A549 (cell line): Measurements from ENCODE around the gene SLC25A30. TPM values are rescaled to one million over a fixed set of nuclear protein-coding genes. Genes with fewer than 3 reads are reported as not detected.

Experiments
- ATAC-seq, 2 experiments: fragments of 200-7000 bp in 1 of 2; fragments of >200 bp in 1 of 2; cut with Nextera tagmentation in 1 of 2; cut with Tn5 transposase in 1 of 2; 3 replicates each; pipeline versions ENCODE4 v1.8.0 to v1.9.1; 2018 to 2020; ENCODE audit warnings: mild to moderate bottlenecking in 1 of 2, moderate library complexity in 1 of 2
- CTCF ChIA-PET: fragments of 300-600 bp; sonication (Branson Sonifier 250); formaldehyde crosslinking; extraction: SDS; loops from one replicate; lab custom pipeline; 2021; ENCODE audit warnings: antibody characterized with exemption, inconsistent platforms; lab: Yijun Ruan, JAX
- POLR2A ChIA-PET: fragments of 350-600 bp; formaldehyde crosslinking; extraction: SDS; loops from one replicate; lab custom pipeline; 2021; ENCODE audit warnings: antibody characterized with exemption, inconsistent platforms; lab: Yijun Ruan, JAX
- DNase-seq, 2 experiments: peaks; one replicate each; pipeline versions ENCODE4 v3.0.0 to v3.0.0-alpha.2; 2011 to 2016; ENCODE audit warnings: low read depth in 1 of 2, low spot score in 1 of 2
- FAIRE-seq: peaks from 2 replicates; lab custom pipeline; 2011; peaks lifted over from hg19 to GRCh38; lab: Jason Lieb, UNC
- H3K27ac ChIP-seq, 2 experiments: fragments of >200 bp; sonication (Bioruptor Twin); formaldehyde crosslinking; 3 replicates each; pipeline ENCODE4 v1.5.1; 2016 to 2017
- H3K4me1 ChIP-seq: fragments of >200 bp; sonication (Bioruptor Twin); formaldehyde crosslinking; 3 replicates; pipeline ENCODE4 v1.6.1; 2016
- H3K4me2 ChIP-seq: fragments of >200 bp; sonication (Bioruptor Twin); formaldehyde crosslinking; 3 replicates; pipeline ENCODE4 v1.6.1; 2016
- H3K4me3 ChIP-seq: fragments of >200 bp; sonication (Bioruptor Twin); formaldehyde crosslinking; 3 replicates; pipeline ENCODE4 v1.5.1; 2016
- H3K9me3 ChIP-seq: fragments of >200 bp; sonication (Bioruptor Twin); formaldehyde crosslinking; 3 replicates; pipeline ENCODE4 v1.6.1; 2016
- CBX8 ChIP-seq: fragments of 200-600 bp; sonication (generic); IDR thresholded peaks from 2 replicates; pipeline ENCODE4 v1.6.1; 2016
- CHD4 ChIP-seq: fragments of 200-600 bp; sonication (generic); IDR thresholded peaks from 2 replicates; pipeline ENCODE4 v1.6.1; 2016; ENCODE audit warnings: antibody characterized with exemption, mild to moderate bottlenecking, borderline replicate concordance
- E2F6 ChIP-seq: IDR thresholded peaks from 2 replicates; pipeline ENCODE4 v1.6.1; 2012; ENCODE audit warnings: low read depth, borderline replicate concordance
- EHMT2 ChIP-seq: fragments of 200-600 bp; sonication (generic); IDR thresholded peaks from 2 replicates; pipeline ENCODE4 v1.6.1; 2016; ENCODE audit warnings: antibody characterized with exemption, low read depth, mild to moderate bottlenecking, moderate library complexity
- EP300 ChIP-seq, 2 experiments: fragments of >200 bp; sonication (Bioruptor Twin); formaldehyde crosslinking; IDR thresholded peaks; 2 replicates in 1 of 2; 3 replicates in 1 of 2; pipeline ENCODE4 v1.6.1; 2016 to 2017
- ESRRA ChIP-seq: fragments of 150-350 bp; IDR thresholded peaks from 2 replicates; pipeline ENCODE4 v1.6.1; 2014; ENCODE audit warnings: mild to moderate bottlenecking, low read length, borderline replicate concordance
- GATA3 ChIP-seq: IDR thresholded peaks from 2 replicates; pipeline ENCODE4 v1.6.1; 2012; ENCODE audit warnings: borderline replicate concordance
- HOXA7 ChIP-seq: fragments of 250-450 bp; sonication (Bioruptor Pico); IDR thresholded peaks from 2 replicates; pipeline ENCODE4 v1.5.0; 2020; ENCODE audit warnings: mild to moderate bottlenecking, moderate library complexity
- HOXB13 ChIP-seq: fragments of 250-450 bp; sonication (Bioruptor Pico); IDR thresholded peaks from 2 replicates; pipeline ENCODE4 v1.5.0; 2020; ENCODE audit warnings: low read depth, mild to moderate bottlenecking, moderate library complexity
- JUNB ChIP-seq: fragments of >200 bp; sonication (Bioruptor Twin); formaldehyde crosslinking; IDR thresholded peaks from 2 replicates; pipeline ENCODE4 v1.6.1; 2016
- KDM1A ChIP-seq: fragments of 200-600 bp; sonication (generic); IDR thresholded peaks from 2 replicates; pipeline ENCODE4 v1.6.1; 2016; ENCODE audit warnings: low read depth, mild to moderate bottlenecking
- MAFK ChIP-seq: fragments of 450-650 bp; IDR thresholded peaks from 2 replicates; pipeline ENCODE4 v1.6.1; 2014; ENCODE audit not compliant: partially characterized antibody
- MYC ChIP-seq: IDR thresholded peaks from 2 replicates; pipeline ENCODE4 v1.6.1; 2012; ENCODE audit warnings: mild to moderate bottlenecking, inconsistent platforms, low read length, improper control_type of control experiment, borderline replicate concordance
- NFE2L2 ChIP-seq: fragments of 150-350 bp; conservative IDR thresholded peaks from 2 replicates; pipeline ENCODE4 v1.6.1; 2014; ENCODE audit warnings: low read length
- NPAS2 ChIP-seq: fragments of 250-450 bp; sonication (Bioruptor Pico); IDR thresholded peaks from 2 replicates; pipeline ENCODE4 v1.8.0; 2022; ENCODE audit warnings: mild to moderate bottlenecking, moderate library complexity, borderline replicate concordance
- NR3C1 ChIP-seq: fragments of >200 bp; sonication (Bioruptor Twin); formaldehyde crosslinking; IDR thresholded peaks from 3 replicates; pipeline ENCODE4 v1.6.1; 2017
- RCOR1 ChIP-seq: fragments of 150-350 bp; IDR thresholded peaks from 2 replicates; pipeline ENCODE4 v1.6.1; 2014; ENCODE audit warnings: antibody characterized with exemption, low read length, low read depth
- REST ChIP-seq: fragments of 200-600 bp; sonication (generic); IDR thresholded peaks from 2 replicates; pipeline ENCODE4 v1.6.1; 2016; ENCODE audit warnings: antibody characterized with exemption, mild to moderate bottlenecking, moderate library complexity
- RFX5 ChIP-seq: fragments of 450-650 bp; IDR thresholded peaks from 2 replicates; pipeline ENCODE4 v1.7.1; 2014; ENCODE audit warnings: antibody characterized with exemption, mild to moderate bottlenecking, moderate library complexity
- SREBF2 ChIP-seq: fragments of 450-650 bp; IDR thresholded peaks from 2 replicates; pipeline ENCODE4 v1.6.1; 2014; ENCODE audit warnings: mild to moderate bottlenecking, moderate library complexity
- ZC3H11A ChIP-seq: fragments of 450-650 bp; IDR thresholded peaks from 2 replicates; pipeline ENCODE4 v1.6.1; 2014; ENCODE audit warnings: antibody characterized with exemption, mild to moderate bottlenecking
- ZFP36 ChIP-seq: fragments of 450-650 bp; IDR thresholded peaks from 2 replicates; pipeline ENCODE4 v1.6.1; 2014; ENCODE audit warnings: borderline replicate concordance; ENCODE audit not compliant: partially characterized antibody
- ZNF302 ChIP-seq: fragments of 250-450 bp; sonication (Bioruptor Pico); IDR thresholded peaks from 2 replicates; pipeline ENCODE4 v1.9.0; 2021; ENCODE audit warnings: inconsistent platforms, mild to moderate bottlenecking, moderate library complexity
- WGBS: methylation state at CpG from one replicate; pipeline ENCODE4 v1.1.6; 2017; ENCODE audit errors: missing lambda C conversion rate; 5-methylcytosine and 5-hydroxymethylcytosine counted together
- polyA plus RNA-seq, 4 experiments: library from polyadenylated mRNA; depleted of rRNA in 3 of 4; stranded (reverse); fragments of >200 nt; fragmentation: RNase III in 1 of 4; extraction: RNeasy Plus Mini Kit Qiagen cat#74134 plus additional on column Dnase treatment in 1 of 4; gene quantifications; 2 replicates in 3 of 4; 3 replicates in 1 of 4; pipeline ENCODE4 v1.2.3, GENCODE V29; 2011 to 2017

SLC25A30 gene
- polyA plus RNA-seq, 2 of the 4 experiments (the other 2 are of a cell fraction), result 10.1 to 12.7 TPM

- ChIA-PET POLR2A (no interaction called here), CTCF (interaction anchor here (1.4 kb wide), 1 partner anchor 11 kb away, joined by 3 read pairs; no protein-coding TSS in a partner anchor)
- FAIRE-seq, result no peak
These were observed 36.0 kb upstream of the SLC25A30 start for GRCh38 chr13:45454204-45454603.

GRCh38 chr13:45451282-45451681 is 33.1 kb upstream of the SLC25A30 start:
- TF ChIP-seq E2F6 (no peak), EP300 (IDR thresholded peaks at IDR 0.05) (no peak), RFX5 (no peak), NR3C1 (no peak), MAFK (no peak), ZFP36 (no peak), ZC3H11A (no peak)
- 84% methylated on average over 4 of the region's 4 CpGs for WGBS
- no peak overlapping the region for H3K4me3 ChIP-seq
- no peak overlapping the region for H3K27ac ChIP-seq
- no peaks in the 10 kb centered on the region for H3K9me3 ChIP-seq
- CTCF ChIA-PET, result no interaction called here
- FAIRE-seq (no peak), ATAC-seq (no peak), DNase-seq (no peak)
- 0 out of 3 replicates have a peak, but pooled peaks cover 5% of the 10 kb centered on the region for H3K4me1 ChIP-seq
- POLR2A ChIA-PET, result interaction anchor here (0.5 kb wide), 1 partner anchor 23 kb away, joined by 4 read pairs; no protein-coding TSS in a partner anchor
- H3K4me2 ChIP-seq, result no peak overlapping the region

More at GRCh38 chr13:45454204-45454603, 36.0 kb upstream of the SLC25A30 start:
- H3K4me2 ChIP-seq, result no peak overlapping the region
- ATAC-seq, result no peak
- H3K27ac ChIP-seq, result no peak overlapping the region
- TF ChIP-seq HOXB13 (CRISPR knock-in tag), result no peak
- TF ChIP-seq CBX8, result no peak
- TF ChIP-seq MAFK, result no peak
- TF ChIP-seq ESRRA, result no peak
- no peak for TF ChIP-seq CHD4
- TF ChIP-seq KDM1A, result no peak
- no peak for TF ChIP-seq NFE2L2
- no peak for TF ChIP-seq REST
- no peak for TF ChIP-seq SREBF2
- TF ChIP-seq HOXA7 (CRISPR knock-in tag), result no peak
- no peak for TF ChIP-seq ZFP36
- no peak for TF ChIP-seq EP300 (IDR thresholded peaks at IDR 0.05)
- no peak for TF ChIP-seq MYC
- TF ChIP-seq GATA3, result no peak
- no peak for TF ChIP-seq JUNB
- TF ChIP-seq NPAS2 (CRISPR knock-in tag), result no peak
- TF ChIP-seq EHMT2, result no peak
- no peak for TF ChIP-seq RCOR1
- no peak for TF ChIP-seq ZNF302 (CRISPR knock-in tag)
- H3K4me3 ChIP-seq, result no peak overlapping the region
- H3K9me3 ChIP-seq, result no peaks in the 10 kb centered on the region
- 37% methylated on average over 7 of the region's 7 CpGs for whole genome bisulfite sequencing
- H3K4me1 ChIP-seq, result no peaks in the 10 kb centered on the region
- DNase-seq, result no peak
